Stimulated activated CD4-positive, alpha-beta T cell treated with anti-CD3 and anti-CD28 coated beads, Interleukin-12 subunit alpha, Interleukin-12 subunit beta, amount 100 ng/mL, for 48 hours (primary cell): Measurements from ENCODE around the gene ASB7.
A peak's percentile ranks its signal among the peaks of the same experiment; 100 is the strongest.
"Not testable (repeated sequence)": the region's sequence is repeated elsewhere in the genome, so short reads cannot be mapped to it uniquely, and the experiment has no call there.

Experiments
- DNase-seq, 3 donors: peaks; one replicate each; pipeline ENCODE4 v3.0.0-alpha.2; 2020; ENCODE audit warnings: low read depth in 2 of 3, low spot score in 1 of 3

Gene ASB7

GRCh38 chr15:100602064-100602822, at the start of gene ASB7, which contains the start of gene LINS1:
TSS of gene ASB7 (plus strand) at chr15:100602589. CDS start at chr15:100612217, 9,628 bp downstream.
TSS of gene LINS1 (minus strand) at chr15:100602184. CDS start at chr15:100580842, 21,342 bp downstream.
- DNase-seq = peak; percentile 97 to 99 (median 99)

- DNase-seq = no peak
These were observed 48.9 kb upstream of the ASB7 start for GRCh38 chr15:100553468-100553867.

GRCh38 chr15:100558771-100559254, 43.6 kb upstream of the ASB7 start:
- DNase-seq = no peak

DNA sequence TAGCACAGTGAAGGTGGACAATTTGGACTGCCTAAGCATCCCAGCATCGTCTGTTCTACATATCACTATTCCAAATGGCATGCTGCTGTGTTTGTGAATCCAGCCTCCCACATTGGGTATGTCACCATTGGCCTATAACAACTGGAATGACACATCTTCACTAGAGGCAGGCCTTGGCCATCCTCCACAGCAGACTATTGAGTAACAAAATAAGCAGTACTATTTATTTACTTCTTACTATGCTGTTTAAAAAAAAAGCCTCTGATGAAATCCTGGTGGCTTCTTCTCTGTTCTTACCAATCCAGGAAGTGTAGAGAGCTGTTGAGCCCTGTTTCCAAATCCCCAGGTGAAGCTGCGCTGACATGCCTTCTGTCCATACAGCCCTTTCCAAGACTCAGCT, 43.1 kb upstream of the ASB7 start:
- DNase-seq = no peak

DNA sequence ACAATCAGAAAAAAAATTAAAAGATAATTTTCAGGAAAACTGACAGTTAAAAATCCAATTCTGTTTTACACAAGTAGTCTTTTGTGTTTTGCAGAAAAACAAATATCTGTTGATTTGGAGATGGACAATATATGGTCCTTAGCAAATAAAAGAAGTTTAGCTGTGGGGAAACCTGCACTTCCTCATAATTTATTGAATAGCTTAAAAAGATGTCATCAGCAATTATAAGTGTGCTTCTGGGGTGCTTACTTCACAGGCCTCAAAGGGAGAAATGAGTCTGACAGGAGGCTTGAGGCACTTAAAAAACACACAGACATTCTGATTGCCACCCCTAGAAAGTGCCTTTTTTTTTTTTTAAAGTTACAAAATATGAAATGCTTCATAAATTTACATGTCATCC, 42.1 kb upstream of the ASB7 start:
- DNase-seq = no peak

DNA sequence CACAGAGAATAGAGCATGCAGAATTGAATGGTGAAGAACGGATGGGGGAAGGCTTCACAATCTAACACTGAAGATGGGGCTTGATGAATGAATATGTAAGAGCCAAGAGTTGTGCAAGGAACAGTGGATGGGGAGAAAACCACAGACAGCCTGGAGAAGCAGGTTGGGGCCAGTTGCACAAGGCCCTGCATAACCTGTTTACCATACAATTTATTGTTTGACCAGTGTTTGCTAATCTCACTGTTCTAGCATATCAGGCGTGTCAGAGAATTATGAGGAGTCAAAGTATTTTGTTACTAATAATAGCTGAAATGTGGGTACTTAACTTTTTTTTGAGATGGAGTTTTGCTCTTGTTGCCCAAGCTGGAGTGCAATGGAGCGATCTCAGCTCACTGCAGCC, 36.8 kb upstream of the ASB7 start:
- DNase-seq = no peak

- DNase-seq = no peak
These were observed 35.4 kb upstream of the ASB7 start for GRCh38 chr15:100566850-100567628.

DNA sequence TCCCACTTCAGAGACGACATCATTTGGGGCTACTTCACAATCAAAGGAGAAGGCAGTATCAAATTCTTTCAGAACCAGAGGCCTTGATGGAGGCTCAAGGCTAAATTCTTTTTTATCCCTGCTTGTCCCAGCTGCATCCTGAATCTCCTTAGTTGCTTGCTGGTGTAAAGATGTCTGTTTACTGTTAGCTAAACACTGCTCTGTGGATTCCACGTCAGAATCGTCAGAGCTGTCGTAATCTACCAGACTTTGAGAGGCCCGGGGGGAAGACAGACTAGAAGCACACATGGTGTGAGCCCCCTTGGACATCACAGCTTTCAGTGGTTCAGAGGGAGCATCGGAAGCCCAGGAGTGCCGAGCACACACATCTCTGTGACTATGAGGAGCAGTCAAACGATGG, 33.0 kb upstream of the ASB7 start:
- DNase-seq = no peak

GRCh38 chr15:100570275-100570674, 32.1 kb upstream of the ASB7 start:
- no peak for DNase-seq

DNA sequence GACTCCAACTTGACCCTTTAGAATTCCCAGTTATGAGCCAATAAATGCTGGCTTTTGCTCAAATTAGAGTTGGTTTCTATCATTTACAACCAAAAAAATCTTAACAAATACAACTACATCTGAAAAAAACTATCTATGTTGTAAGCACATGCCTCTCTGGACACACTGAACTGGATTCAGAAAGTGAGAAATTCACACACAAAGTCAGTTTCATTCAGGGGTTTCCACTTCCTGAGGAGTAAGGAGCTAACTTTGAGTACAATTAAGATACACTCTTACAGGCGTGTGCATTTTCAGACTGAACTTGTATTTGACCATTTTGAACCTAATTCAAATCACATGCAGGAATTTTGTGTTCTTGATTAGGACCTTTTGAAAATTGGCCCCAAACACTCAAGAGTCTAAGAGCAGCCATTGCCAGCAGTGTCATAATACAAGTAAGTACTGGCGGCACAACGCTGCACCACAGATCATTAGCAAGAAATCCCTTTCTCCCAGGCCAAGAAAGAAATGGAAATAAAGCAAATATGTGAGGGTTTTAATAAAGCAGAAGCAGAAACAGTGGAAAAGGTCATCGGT, 31.6 kb upstream of the ASB7 start:
- DNase-seq = no peak

GRCh38 chr15:100571592-100572167, 30.7 kb upstream of the ASB7 start:
- DNase-seq = no peak

DNA sequence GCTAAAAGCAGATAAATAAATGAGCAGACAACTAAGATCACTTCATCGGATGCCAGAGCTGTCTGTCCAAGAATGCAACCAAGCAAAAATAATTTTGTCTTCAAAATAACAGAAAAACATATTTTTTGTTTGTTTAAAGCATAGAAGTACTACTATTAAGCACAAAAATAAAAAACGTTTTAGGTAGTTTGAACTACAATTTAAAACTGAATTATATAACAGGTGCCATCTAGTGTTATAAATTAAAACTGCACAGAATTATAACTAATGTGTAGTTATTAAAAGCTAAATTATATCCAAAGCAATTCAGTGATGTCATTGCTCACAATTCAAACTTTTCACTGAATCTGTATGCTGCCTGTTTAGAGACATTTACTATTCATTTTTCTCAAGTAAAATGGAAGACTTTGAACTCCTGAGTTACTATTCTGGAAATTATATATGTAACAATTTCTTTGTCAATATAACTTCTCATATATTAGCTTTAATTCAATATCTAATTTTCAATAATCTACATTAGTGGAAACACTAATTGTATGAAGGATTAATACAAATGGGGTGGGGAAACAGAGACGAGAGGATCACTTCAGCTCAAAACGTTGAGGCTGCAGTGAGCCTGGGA, 29.9 kb upstream of the ASB7 start:
- no peak for DNase-seq

- no peak for DNase-seq
These were observed 28.9 kb upstream of the ASB7 start for GRCh38 chr15:100573526-100573925.

DNA sequence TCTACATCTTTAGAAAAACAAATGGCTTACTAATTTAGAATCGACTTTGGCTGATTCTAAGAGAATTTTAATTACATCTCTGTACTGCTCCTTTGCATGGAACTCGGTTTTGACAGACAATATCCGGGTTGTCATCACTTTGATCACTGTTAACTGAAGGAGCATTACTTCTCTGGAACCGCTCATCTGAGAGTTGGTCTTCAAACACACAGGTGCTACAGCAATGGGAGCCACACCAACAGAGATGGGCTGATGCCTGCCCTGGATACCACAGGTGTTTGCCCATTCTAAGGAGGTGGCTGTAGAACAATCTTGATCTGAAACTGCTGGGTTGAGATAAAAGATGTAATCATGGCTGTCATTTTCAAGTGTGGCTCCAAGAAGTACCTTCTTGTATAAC, 22.0 kb upstream of the ASB7 start:
- DNase-seq = no peak

GRCh38 chr15:100588638-100589242, 13.6 kb upstream of the ASB7 start:
- no peak for DNase-seq

DNA sequence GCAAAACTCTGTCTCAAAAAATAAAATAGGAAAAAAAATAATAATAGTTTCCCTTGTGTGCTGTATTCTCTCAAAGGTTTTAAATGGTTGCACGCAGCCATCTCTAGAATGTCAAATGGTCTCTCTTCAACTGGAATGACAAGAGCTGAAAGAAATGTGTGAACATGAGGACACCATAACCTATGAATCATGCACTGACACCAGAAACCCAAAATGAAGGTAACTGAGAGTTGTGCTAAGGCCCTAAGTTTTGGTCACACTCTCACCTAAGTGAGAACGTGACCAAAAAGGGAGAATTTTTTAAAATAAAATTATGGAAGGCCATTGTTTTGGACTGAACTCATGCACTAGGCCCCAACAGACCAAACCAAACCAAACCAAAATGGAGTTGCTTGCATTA, 11.2 kb upstream of the ASB7 start:
- not testable (repeated sequence) for DNase-seq

GRCh38 chr15:100591835-100592234, 10.6 kb upstream of the ASB7 start:
- DNase-seq = no peak

DNA sequence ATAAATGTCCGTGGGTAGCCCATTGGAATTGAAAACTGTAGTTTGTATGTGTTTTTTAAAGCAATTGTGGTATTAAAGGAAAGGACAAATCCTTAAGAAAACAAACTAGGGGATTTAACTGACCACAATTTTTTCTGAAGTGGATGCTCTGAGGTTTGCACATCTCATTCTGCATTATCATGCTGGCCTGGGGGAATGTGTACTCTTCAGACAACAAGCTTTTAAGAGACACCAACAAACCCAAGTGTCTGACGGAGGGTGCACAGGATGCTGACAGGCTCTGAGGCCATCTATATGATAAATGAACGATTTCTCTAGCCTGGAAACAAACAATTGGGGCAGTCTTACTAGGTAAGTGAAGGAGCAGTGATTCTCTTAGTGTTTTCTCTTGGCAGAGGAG, 9.5 kb upstream of the ASB7 start:
- DNase-seq = no peak

DNA sequence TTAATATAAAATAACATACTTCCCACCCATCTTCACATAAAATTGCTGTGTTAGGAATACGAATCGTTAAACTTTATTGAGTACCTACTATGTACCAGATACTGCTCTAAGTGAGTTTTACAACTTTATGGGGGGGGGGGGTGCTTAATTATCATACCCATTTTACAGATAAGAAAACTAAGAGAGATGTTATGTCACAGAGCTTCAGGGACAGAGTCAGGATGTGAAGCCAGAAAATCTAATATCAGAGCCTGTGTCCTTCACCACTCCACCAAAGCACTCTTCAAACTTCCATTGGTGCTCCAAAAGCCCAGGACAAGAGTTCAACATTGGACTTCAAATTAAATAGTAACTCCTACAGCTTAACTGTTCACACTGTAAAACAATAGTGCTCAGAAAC, 9.0 kb upstream of the ASB7 start:
- no peak for DNase-seq

- no peak for DNase-seq
These were observed 6.4 kb upstream of the ASB7 start for GRCh38 chr15:100595964-100596363.

DNA sequence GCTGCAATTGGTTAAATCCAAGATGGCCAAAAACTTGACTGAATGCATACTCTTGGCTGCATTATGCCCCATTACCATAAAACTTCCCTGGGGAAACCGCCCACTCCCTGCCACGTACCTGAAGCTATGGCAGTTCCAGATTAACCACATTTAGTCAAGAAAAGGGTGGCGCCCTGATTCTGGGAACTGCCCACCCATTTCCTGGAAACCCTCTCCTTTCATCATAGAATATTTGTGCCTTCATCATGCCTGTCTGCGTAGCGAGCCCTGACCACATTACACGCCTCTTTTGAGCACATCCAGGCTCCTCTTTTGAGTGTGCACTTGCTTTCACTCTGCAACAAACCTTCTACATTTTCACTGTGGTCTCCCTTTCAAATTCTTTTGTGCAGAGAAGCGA, 5.6 kb upstream of the ASB7 start:
- DNase-seq = peak; percentile 94 to 98 (median 97)
